GM23338 (cell line): ENCODE results near the gene POU6F1. TPM values are rescaled to one million over a fixed set of nuclear protein-coding genes. Genes with fewer than 3 reads are reported as not detected.

ENCODE experiments used
- ATAC-seq: fragments of 200-7000 bp; cut with Tn5 transposase; 3 replicates; pipeline ENCODE4 v1.9.1; 2020
- DNase-seq: peaks from one replicate; pipeline ENCODE4 v3.0.0-alpha.2; 2015; ENCODE audit warnings: low spot score
- H2AFZ ChIP-seq: fragments of 200-600 bp; sonication (generic); 2 replicates; pipeline ENCODE4 v1.8.0; 2016; ENCODE audit warnings: antibody characterized with exemption, mild to moderate bottlenecking, moderate library complexity
- H3F3A ChIP-seq: fragments of 200-600 bp; sonication (generic); replicated peaks from 2 replicates; pipeline ENCODE4 v1.8.0; 2017; ENCODE audit warnings: antibody characterized with exemption, mixed run types, low read depth
- H3K27ac ChIP-seq: fragments of 200-600 bp; sonication (generic); 2 replicates; pipeline ENCODE4 v1.6.1; 2016; ENCODE audit warnings: low read depth
- H3K27me3 ChIP-seq: fragments of 200-600 bp; sonication (generic); 2 replicates; pipeline ENCODE4 v1.8.0; 2016; ENCODE audit warnings: mild to moderate bottlenecking, mixed run types, moderate library complexity; ENCODE audit not compliant: insufficient read depth
- H3K36me3 ChIP-seq: fragments of 200-600 bp; sonication (generic); 2 replicates; pipeline ENCODE4 v1.8.0; 2016; ENCODE audit warnings: mild to moderate bottlenecking; ENCODE audit not compliant: insufficient read depth
- H3K4me1 ChIP-seq: fragments of 200-600 bp; sonication (generic); 2 replicates; pipeline ENCODE4 v1.8.0; 2016; ENCODE audit warnings: mild to moderate bottlenecking, moderate library complexity; ENCODE audit not compliant: insufficient read depth
- H3K4me2 ChIP-seq: fragments of 200-600 bp; sonication (generic); 2 replicates; pipeline ENCODE4 v1.7.1; 2017; ENCODE audit warnings: mixed run types
- H3K4me3 ChIP-seq: fragments of 200-600 bp; sonication (generic); 2 replicates; pipeline ENCODE4 v1.6.1; 2016; ENCODE audit warnings: mixed run types
- H3K79me2 ChIP-seq: fragments of 200-600 bp; sonication (generic); replicated peaks from 2 replicates; pipeline ENCODE4 v1.8.0; 2017; ENCODE audit warnings: mild to moderate bottlenecking; ENCODE audit not compliant: insufficient read depth
- H3K9me2 ChIP-seq: fragments of 200-600 bp; sonication (generic); 2 replicates; pipeline ENCODE4 v1.8.0; 2017; ENCODE audit not compliant: insufficient read depth
- H4K20me1 ChIP-seq: fragments of 200-600 bp; sonication (generic); replicated peaks from 2 replicates; pipeline ENCODE4 v1.8.0; 2017; ENCODE audit warnings: mild to moderate bottlenecking; ENCODE audit not compliant: insufficient read depth
- H3K27ac Mint-ChIP-seq: 2 replicates; pipeline ENCODE4 v1.8.0; 2020; ENCODE audit warnings: inconsistent platforms, mild to moderate bottlenecking, moderate library complexity, mixed read lengths
- H3K27me3 Mint-ChIP-seq: 3 replicates; pipeline ENCODE4 v1.8.0; 2022; ENCODE audit warnings: low read depth, mild to moderate bottlenecking, moderate library complexity, mixed read lengths, inconsistent platforms; ENCODE audit not compliant: insufficient read depth, poor library complexity
- H3K36me3 Mint-ChIP-seq: 3 replicates; pipeline ENCODE4 v1.8.0; 2021; ENCODE audit warnings: low read depth, mild to moderate bottlenecking, inconsistent platforms, moderate library complexity, mixed read lengths
- H3K4me1 Mint-ChIP-seq: 3 replicates; pipeline ENCODE4 v1.8.0; 2020; ENCODE audit warnings: mild to moderate bottlenecking, inconsistent platforms, mixed read lengths
- H3K4me3 Mint-ChIP-seq: 3 replicates; pipeline ENCODE4 v1.8.0; 2021; ENCODE audit warnings: moderate library complexity, mild to moderate bottlenecking, inconsistent platforms, mixed read lengths
- H3K9me3 Mint-ChIP-seq: 3 replicates; pipeline ENCODE4 v1.8.0; 2020; ENCODE audit warnings: moderate library complexity, mild to moderate bottlenecking, inconsistent platforms, mixed read lengths
- CREB1 ChIP-seq: fragments of 250-450 bp; sonication (Bioruptor Pico); IDR thresholded peaks from 2 replicates; pipeline ENCODE4 v1.5.0; 2020; ENCODE audit warnings: low read depth, mild to moderate bottlenecking, moderate library complexity
- CTCF ChIP-seq, 2 experiments: fragments of 200-600 bp in 1 of 2; sonication (generic) in 1 of 2; conservative IDR thresholded peaks; 2 replicates each; pipeline versions ENCODE4 v1.5.1 to v1.6.1; 2016 to 2017; ENCODE audit warnings: antibody characterized with exemption in 2 of 2, low read depth in 2 of 2, mild to moderate bottlenecking in 2 of 2, moderate library complexity in 1 of 2
- ETS1 ChIP-seq: IDR thresholded peaks from 2 replicates; pipeline ENCODE4 v1.6.1; 2016; ENCODE audit warnings: antibody characterized with exemption
- EZH2 ChIP-seq: fragments of 200-600 bp; sonication (generic); IDR thresholded peaks from one replicate; pipeline ENCODE4 v1.8.0; 2017; ENCODE audit warnings: antibody characterized with exemption, mild to moderate bottlenecking, low read depth; ENCODE audit not compliant: unreplicated experiment
- EZH2phosphoT487 ChIP-seq: fragments of 200-600 bp; sonication (generic); IDR thresholded peaks from one replicate; pipeline ENCODE4 v1.8.1; 2018; ENCODE audit warnings: antibody characterized with exemption; ENCODE audit not compliant: unreplicated experiment
- JUNB ChIP-seq: IDR thresholded peaks from one replicate; pipeline ENCODE4 v1.6.1; 2016; ENCODE audit warnings: antibody characterized with exemption; ENCODE audit not compliant: unreplicated experiment
- NANOG ChIP-seq: IDR thresholded peaks from 2 replicates; pipeline ENCODE4 v1.6.1; 2016; ENCODE audit warnings: antibody characterized with exemption, borderline replicate concordance
- POLR2AphosphoS5 ChIP-seq: IDR thresholded peaks from 2 replicates; pipeline ENCODE4 v1.6.1; 2016; ENCODE audit warnings: antibody characterized with exemption, low read depth
- REST ChIP-seq: IDR thresholded peaks from one replicate; pipeline ENCODE4 v1.6.1; 2018; ENCODE audit warnings: antibody characterized with exemption; ENCODE audit not compliant: unreplicated experiment
- STAT1 ChIP-seq: IDR thresholded peaks from one replicate; pipeline ENCODE4 v1.6.1; 2016; ENCODE audit warnings: antibody characterized with exemption; ENCODE audit not compliant: unreplicated experiment
- ZNF114 ChIP-seq: fragments of 250-450 bp; sonication (Bioruptor Pico); IDR thresholded peaks from 2 replicates; pipeline ENCODE4 v1.5.0; 2020; ENCODE audit warnings: mild to moderate bottlenecking, moderate library complexity
- ZNF331 ChIP-seq: fragments of 250-450 bp; sonication (Bioruptor Pico); IDR thresholded peaks from 2 replicates; pipeline ENCODE4 v1.5.0; 2020; ENCODE audit warnings: low read depth, mild to moderate bottlenecking, moderate library complexity
- ZNF462 ChIP-seq: fragments of 250-450 bp; sonication (Bioruptor Pico); IDR thresholded peaks from 2 replicates; pipeline ENCODE4 v1.5.0; 2020; ENCODE audit warnings: mild to moderate bottlenecking, moderate library complexity
- polyA plus RNA-seq: library from polyadenylated mRNA; unstranded; fragments of >200 nt; fragmentation: Nextera tagmentation; extraction: Ambion mirVana; gene quantifications from 2 replicates; pipeline ENCODE4 v1.2.1, GENCODE V29; 2016
- total RNA-seq: library from RNA; depleted of rRNA; stranded (reverse); fragments of >200 nt; shearing (Covaris generic); gene quantifications from 2 replicates; pipeline ENCODE4 v1.2.3, GENCODE V29; 2014

Gene POU6F1
- total and polyA plus RNA-seq, 2 experiments from 2014 or later, result 3.0 to 4.0 TPM

- Histone ChIP-seq H3K4me3 (no peak overlapping the region), H3K4me2 (no peak overlapping the region), H2AFZ (no peak overlapping the region), H3K9me2 (no peaks in the 10 kb centered on the region), H3K36me3 (no peaks in the 10 kb centered on the region), H3K27me3 (no peaks in the 10 kb centered on the region), H3F3A (no peaks in the 10 kb centered on the region), H3K4me1 (no peaks in the 10 kb centered on the region), H3K79me2 (no peaks in the 10 kb centered on the region), H3K27ac (no peak overlapping the region), H4K20me1 (no peaks in the 10 kb centered on the region)
- TF ChIP-seq EZH2, result no peak
- no peak for TF ChIP-seq CREB1 (CRISPR knock-in tag)
- no peak for TF ChIP-seq ZNF114
- TF ChIP-seq POLR2AphosphoS5, result no peak
- no peak for TF ChIP-seq NANOG
- no peak for TF ChIP-seq STAT1
- TF ChIP-seq ZNF331 (CRISPR knock-in tag), result no peak
- TF ChIP-seq ZNF462 (CRISPR knock-in tag), result no peak
- no peak for TF ChIP-seq JUNB
- TF ChIP-seq REST, result no peak
- TF ChIP-seq EZH2phosphoT487, result no peak
- TF ChIP-seq ETS1, result no peak
- no peak for TF ChIP-seq CTCF (conservative IDR thresholded peaks at IDR 0.05; ENCODE audit: low read depth in 2 of 2)
- no peaks in the 10 kb centered on the region for H3K4me1 Mint-ChIP-seq
- H3K9me3 Mint-ChIP-seq, result no peaks in the 10 kb centered on the region
- DNase-seq, result no peak
- ATAC-seq, result no peak
- H3K4me3 Mint-ChIP-seq, result no peak overlapping the region
- no peak overlapping the region for H3K27ac Mint-ChIP-seq
- no peaks in the 10 kb centered on the region for H3K27me3 Mint-ChIP-seq
- 0 out of 3 replicates have a peak, but pooled peaks cover 3% of the 10 kb centered on the region for H3K36me3 Mint-ChIP-seq
Observed at GRCh38 chr12:51209259-51209658, 8.6 kb downstream of the POU6F1 start.
